Tongue (tissue), 2 donors: ENCODE results near the gene ERG. TPM values are rescaled to one million over a fixed set of nuclear protein-coding genes. Genes with fewer than 3 reads are reported as not detected.

Experiments used
- DNase-seq: peaks from one replicate; pipeline ENCODE4 v3.0.0-alpha.2; 2015
- total RNA-seq: library from RNA; depleted of rRNA; stranded (reverse); fragments of >200 nt; gene quantifications from one replicate; pipeline ENCODE4 v1.2.3, GENCODE V29; 2014

ERG gene
- total RNA-seq, 1 donor from 2014 or later = 8.6 TPM

- no peak for DNase-seq
These were observed 141.2 kb downstream of the ERG start for GRCh38 chr21:38356883-38357625.

DNA sequence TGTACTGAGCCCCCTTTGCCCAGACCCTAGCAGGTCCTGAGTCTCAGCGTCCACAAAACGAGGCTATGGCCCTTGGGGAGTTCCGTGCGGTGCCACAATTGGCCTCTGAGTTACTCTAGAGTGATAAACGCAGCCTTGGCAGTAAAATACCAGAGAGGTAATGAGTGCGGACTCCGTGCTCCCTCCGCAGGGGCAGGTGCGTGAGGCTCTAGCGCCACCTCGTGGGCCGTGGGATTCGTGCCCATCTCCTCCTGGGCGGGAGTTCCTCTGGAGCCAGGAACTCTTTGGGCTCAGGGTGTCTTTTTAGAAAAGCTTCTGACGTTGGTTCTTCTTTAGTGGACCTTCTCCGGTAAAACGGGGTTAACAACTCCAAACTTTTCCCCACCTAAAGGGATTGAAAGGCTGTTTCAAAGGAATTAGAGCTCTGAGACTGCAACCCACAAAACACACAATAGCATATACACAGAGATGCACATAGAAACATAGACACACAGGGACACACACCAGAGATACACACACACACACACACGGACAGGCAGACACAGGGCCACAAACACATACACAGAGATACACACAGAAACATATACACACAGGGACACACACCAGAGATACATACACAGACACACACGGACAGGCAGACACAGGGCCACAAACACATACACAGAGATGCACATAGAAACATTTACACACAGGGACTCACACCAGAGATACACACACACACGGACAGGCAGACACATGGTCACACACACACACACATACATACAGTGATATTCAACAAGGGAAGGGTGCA, 142.1 kb downstream of the ERG start:
- peak; percentile 89 for DNase-seq

- no peak for DNase-seq
These were observed 142.9 kb downstream of the ERG start for GRCh38 chr21:38355353-38355752.

DNA sequence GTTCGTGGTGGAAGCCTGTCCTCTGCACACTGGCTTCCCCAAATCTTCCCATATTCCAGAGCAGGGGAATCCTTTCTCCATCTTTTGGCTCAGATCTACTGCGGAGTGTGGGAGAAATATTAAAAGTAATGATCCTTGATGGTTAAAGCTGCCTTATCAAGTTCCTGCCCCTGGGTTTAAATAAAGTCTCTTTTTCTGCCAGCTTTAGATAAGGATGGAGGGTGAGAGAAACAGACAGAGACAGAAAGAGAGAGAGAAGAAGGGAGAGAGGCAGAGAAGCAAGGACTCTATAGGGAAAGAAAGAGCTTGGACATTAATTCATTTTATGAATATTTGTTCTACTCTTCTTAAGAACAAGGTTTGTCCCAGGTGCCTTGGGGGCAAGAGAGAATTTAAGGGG, 143.5 kb downstream of the ERG start:
- DNase-seq = no peak

GRCh38 chr21:38354231-38354630, 144.0 kb downstream of the ERG start:
- DNase-seq = no peak

- peak; percentile 81 for DNase-seq
These were observed 145.6 kb downstream of the ERG start for GRCh38 chr21:38352536-38353219.

DNA sequence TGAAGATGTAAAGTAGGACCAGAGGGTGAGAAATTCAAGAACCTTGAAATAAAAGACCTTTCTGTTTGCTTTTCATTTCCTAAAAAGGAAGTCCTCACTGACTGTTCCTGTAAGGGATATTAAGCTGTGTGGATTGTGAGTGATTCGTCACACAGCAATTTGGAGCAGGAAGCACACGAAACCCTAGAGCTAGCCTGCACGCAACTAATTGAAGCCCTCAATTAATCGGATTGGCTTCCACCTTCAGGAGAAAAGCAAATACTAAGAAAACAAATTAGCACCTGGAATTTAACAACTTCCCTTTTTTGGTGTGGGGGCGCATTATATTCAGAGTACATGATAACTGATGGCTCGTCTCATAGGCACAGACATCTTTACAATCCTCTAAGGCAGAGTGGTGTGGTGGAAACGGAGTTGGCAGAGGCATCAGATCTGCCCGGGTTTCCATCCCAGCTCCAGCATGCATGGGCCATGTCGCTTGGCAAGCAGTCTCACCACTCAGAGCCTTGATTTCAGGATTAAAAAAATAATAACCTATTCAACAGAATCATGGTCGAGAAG, 146.2 kb downstream of the ERG start:
- peak; percentile 29 for DNase-seq

DNA sequence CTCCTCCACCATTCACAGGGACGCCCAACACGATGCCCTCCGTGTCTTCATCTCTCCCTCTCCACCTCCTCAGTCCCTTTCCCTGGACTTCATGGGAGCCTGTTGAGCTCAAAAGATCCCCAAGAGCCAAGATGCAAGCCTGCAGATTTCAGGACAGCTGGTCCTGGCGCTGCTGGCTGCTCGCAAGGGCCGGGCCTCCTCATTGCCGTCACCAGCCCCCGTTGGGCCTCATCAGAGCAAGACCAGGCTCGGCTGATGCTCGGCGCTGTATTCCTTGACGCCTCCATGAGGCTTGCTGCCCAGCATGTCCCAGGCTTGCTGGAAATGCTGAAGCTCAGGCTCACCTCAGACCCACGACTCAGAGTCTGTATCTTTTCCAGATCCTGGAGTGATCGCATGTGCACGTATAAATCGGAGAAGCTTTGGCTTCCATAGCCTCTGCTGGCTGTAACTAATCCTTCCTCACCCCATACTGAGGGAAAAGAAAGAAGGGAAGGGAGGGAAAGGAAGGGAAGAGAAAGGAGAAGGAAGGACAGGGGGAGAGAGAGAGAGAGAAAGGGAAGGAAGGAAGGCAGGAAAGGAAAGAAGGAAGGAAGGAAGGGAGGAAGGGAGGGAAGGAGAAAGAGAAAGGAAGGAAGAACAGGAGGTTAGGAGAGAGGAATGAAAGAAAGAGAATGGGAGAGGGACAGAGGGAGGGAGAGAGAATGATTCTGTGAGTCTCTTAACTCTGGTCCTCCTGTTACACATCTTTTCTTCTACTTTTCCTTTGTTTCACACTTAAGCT, 146.9 kb downstream of the ERG start:
- DNase-seq = peak; percentile 63

DNA sequence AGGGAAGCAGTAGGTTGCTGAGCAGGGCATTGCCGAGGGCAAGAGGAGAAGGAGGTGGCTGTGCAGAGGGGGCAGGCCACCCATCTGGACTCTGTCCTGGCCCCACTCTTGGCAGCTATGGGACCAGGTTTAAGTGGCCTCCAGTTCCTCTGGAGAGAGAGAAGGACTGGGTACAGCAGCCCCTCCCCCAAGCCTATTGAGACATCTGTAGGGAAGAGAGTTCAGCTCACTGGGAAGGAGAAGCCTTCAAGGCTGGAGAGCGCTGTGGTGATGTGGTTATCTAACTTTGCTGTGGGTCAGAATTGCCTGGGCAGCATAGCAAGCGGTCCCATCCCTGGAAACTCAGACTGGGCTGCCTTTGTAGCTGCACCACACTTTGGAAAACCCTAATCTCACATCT, 147.6 kb downstream of the ERG start:
- DNase-seq = no peak

- no peak for DNase-seq
These were observed 148.3 kb downstream of the ERG start for GRCh38 chr21:38349977-38350376.

DNA sequence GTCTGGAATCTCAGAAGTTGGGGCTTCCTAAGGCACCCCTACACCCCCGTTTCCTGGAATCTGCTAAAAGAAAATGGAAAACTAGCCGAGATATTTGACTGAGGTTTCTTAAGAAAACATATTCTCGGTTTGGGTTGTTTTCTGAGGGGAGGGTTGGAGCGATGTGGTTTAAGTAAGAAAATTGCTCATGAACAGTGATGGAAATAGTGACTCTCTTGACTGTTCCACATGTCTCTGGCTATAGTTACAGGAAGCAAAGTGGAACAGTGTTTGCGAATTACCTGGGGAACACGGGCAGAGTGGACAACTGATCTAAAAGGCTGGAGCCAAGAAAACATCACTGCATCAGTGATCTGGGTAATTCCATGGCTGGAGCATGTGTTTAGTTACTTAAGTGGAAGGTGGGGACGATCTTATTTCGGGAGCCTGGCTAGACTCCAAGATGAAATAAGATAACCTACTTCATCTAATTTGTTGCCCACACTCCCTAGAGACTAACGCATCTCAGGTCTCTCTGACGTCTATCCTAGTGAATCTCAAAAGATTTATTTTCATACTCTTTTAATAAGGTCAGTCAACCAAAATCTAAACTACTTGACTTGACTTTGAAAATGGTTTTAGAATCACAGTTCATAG, 149.0 kb downstream of the ERG start:
- DNase-seq = peak; percentile 75

DNA sequence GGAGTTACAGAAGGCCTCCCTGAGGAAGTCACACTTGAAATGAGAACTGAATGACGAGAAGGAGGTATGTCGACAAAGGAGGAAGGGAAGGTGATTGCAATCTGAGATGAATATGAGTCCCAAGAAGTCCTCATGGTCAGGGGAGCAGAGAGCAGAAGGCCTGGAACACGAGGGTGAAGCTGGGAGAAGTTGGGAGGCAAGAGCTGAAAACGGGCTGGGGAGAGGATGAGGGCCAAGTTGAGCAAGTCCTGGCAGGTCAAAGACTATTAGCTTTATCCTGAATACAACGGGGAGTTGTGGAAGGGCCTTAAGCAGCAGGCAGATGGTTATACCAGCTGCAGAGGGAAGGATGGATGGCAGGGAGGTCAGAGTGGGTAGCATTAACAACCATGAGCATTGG, 152.0 kb downstream of the ERG start:
- no peak for DNase-seq

GRCh38 chr21:38343691-38344090, 154.6 kb downstream of the ERG start:
- no peak for DNase-seq

GRCh38 chr21:38342739-38343138, 155.5 kb downstream of the ERG start:
- DNase-seq = no peak

DNA sequence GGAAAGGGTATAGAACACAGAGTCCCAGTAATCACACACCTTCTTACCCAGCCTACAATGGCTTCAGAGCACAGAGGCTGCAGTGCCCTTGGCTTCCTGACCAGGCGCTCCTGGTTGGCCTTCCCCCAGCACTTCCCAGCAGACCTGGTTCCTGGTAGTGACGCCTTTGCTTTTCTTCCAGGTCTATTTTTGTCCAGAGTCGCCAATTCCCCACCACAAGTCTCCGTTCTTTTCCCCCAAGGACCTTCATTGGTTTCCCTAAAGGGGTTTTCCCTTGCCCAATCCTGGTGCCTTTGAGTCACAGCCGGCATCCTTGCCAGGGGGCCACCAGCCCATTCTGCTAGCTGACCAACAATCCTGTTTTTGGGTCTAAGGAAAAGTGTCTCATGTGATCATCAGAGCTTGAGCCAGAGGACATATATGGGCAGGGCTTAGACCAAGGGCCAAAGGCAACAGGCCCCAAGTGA, 156.7 kb downstream of the ERG start:
- DNase-seq = no peak

DNA sequence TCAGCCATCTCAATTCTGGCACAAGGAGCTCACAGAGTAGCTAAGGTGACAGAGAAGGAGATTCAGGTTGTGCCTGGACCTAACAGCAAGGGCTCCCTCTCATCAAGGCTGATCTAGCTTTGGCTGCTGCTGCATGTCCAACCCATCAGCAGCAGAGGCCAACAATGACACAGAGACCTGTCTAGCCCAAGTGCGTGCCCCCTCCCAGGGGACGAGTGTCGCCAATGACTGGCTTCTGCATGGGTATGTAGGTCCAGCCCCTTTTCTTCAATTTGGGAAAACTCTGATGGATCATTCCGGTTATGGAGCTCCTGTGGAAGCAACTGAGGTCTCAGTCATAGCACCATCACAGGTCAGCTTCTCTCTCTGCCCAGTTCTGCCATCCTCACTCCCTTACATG, 158.1 kb downstream of the ERG start:
- DNase-seq = no peak

- no peak for DNase-seq
These were observed 160.5 kb downstream of the ERG start for GRCh38 chr21:38337793-38338192.

- DNase-seq = no peak
These were observed 163.4 kb downstream of the ERG start for GRCh38 chr21:38334866-38335265.

- no peak for DNase-seq
These were observed 164.7 kb downstream of the ERG start for GRCh38 chr21:38333301-38334272.

- DNase-seq = no peak
These were observed 167.6 kb downstream of the ERG start for GRCh38 chr21:38330666-38331065.
